Small intestine (tissue), 7 donors: Measurements from ENCODE around the gene PEX5L. TPM values are rescaled to one million over a fixed set of nuclear protein-coding genes. Genes with fewer than 3 reads are reported as not detected.
"Not testable (repeated sequence)": the region's sequence is repeated elsewhere in the genome, so short reads cannot be mapped to it uniquely, and the experiment has no call there.

ENCODE experiments used
- DNase-seq, 2 donors: peaks; one replicate each; pipeline versions ENCODE4 v3.0.0 to v3.0.0-alpha.2; 2013
- FAIRE-seq: peaks from 2 replicates; lab custom pipeline; 2012; peaks lifted over from hg19 to GRCh38; lab: Jason Lieb, UNC
- H3K27ac ChIP-seq, 3 donors: one replicate each; pipeline ENCODE4 v1.5.1; 2013; ENCODE audit warnings: low read length in 2 of 3, mild to moderate bottlenecking in 2 of 3, control low read depth in 1 of 3, inconsistent platforms in 1 of 3, low read depth in 1 of 3, moderate library complexity in 1 of 3
- H3K27me3 ChIP-seq, 3 donors: one replicate each; pipeline ENCODE4 v1.6.1; 2013; ENCODE audit warnings: low read length in 3 of 3, inconsistent platforms in 1 of 3; ENCODE audit not compliant: control insufficient read depth in 3 of 3, insufficient read depth in 3 of 3
- H3K36me3 ChIP-seq, 3 donors: one replicate each; pipeline ENCODE4 v1.6.1; 2013; ENCODE audit warnings: low read length in 3 of 3, inconsistent platforms in 1 of 3, low read depth in 1 of 3, mild to moderate bottlenecking in 1 of 3, moderate library complexity in 1 of 3; ENCODE audit not compliant: control insufficient read depth in 3 of 3, insufficient read depth in 2 of 3
- H3K4me1 ChIP-seq, 3 donors: one replicate each; pipeline ENCODE4 v1.6.1; 2013; ENCODE audit warnings: low read length in 2 of 3, inconsistent platforms in 1 of 3, low read depth in 1 of 3, mild to moderate bottlenecking in 1 of 3, moderate library complexity in 1 of 3; ENCODE audit not compliant: control insufficient read depth in 3 of 3, insufficient read depth in 2 of 3
- H3K4me3 ChIP-seq, 3 donors: one replicate each; pipeline ENCODE4 v1.5.1; 2013; ENCODE audit warnings: low read length in 3 of 3, control low read depth in 1 of 3, inconsistent platforms in 1 of 3, low read depth in 1 of 3, mild to moderate bottlenecking in 1 of 3, moderate library complexity in 1 of 3
- H3K9me3 ChIP-seq, 2 donors: one replicate each; pipeline ENCODE4 v1.6.1; 2013; ENCODE audit warnings: low read depth in 1 of 2, low read length in 1 of 2; ENCODE audit not compliant: control insufficient read depth in 2 of 2, insufficient read depth in 1 of 2
- WGBS, 3 donors: extraction: QIAGEN DNeasy Blood & Tissue Kit; methylation state at CpG; one replicate each; pipeline ENCODE4 v1.1.7; 2013; 5-methylcytosine and 5-hydroxymethylcytosine counted together
- polyA plus RNA-seq, 4 donors: library from polyadenylated mRNA; stranded (reverse) in 3 of 4; unstranded in 1 of 4; fragments of 200-250 nt in 3 of 4; fragments of 120-200 nt in 1 of 4; gene quantifications; one replicate each; pipeline versions ENCODE4 v1.2.1 to v1.2.3, GENCODE V29; 2013
- donor health status: healthy with polysubstance abuse.
- donor health status: control.
- donor health status: control.
- donor health status: Bipolar disorder and iron deficiency.
- donor health status: healthy.

Gene PEX5L
- polyA plus RNA-seq, 4 donors: 0.07 to 0.81 (median 0.21) TPM; not detected in 1

DNA sequence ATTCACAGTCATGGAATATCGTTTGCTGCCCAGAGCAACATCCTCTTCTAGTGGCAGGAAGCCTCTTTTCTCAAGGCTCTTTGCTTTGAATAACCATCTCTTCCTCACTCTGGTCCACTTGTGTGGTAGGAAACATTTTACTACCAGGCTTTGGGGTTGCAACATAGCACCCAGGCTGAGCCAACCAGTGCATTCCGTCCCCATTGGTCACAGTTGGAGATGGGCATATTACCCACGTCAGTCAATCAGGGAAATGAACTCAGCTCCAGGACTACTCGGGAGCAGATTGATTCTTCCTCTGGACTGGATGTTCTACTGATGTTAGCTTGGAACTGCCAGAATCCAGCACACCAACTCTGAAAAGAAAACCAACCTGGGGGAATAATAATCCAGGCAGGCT lies 4.2 kb upstream of the PEX5L start:
- Histone ChIP-seq H3K9me3 (no peaks in the 10 kb centered on the region), H3K36me3 (no peaks in the 10 kb centered on the region), H3K27me3 (peaks cover 3 to 14% (median 10%) of the 10 kb centered on the region in 3 donors), H3K4me1 (no peaks in the 10 kb centered on the region), H3K27ac (no peak overlapping the region), H3K4me3 (no peak overlapping the region)
- DNase-seq (no peak), FAIRE-seq (no peak)
- WGBS, 3 donors: 65 to 76% (median 68%) methylated on average over 4 of the region's 4 CpGs

DNA sequence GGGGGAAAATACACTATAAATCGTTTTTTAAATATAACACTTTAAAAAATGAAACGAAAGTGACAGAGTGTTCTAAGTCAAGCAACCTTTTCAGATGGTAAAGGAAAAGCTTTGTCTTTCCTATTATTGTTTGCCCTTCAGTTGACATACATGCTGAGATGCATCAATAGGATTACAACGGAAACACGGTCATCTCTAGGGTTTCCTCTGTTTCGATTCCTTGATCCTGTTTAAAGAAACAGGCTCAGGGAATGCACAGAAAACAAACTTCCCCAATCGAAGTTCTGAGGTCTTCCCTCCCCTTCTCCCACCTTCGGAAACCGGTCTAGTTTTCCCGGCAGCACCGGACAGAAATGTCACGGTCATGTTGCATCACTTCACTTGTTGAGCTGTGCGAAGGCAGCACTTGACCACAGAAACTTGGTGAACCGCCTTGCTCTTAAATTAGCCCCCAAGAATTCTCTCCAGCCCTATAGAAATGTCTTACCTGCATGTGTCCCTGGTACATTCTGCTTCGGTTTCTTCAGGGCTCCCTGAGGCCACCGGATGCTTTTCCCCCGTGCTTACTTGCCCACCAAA lies 556 bp downstream of the PEX5L start:
- WGBS, 3 donors: 4 to 10% (median 10%) methylated on average over 16 of the region's 16 CpGs
- FAIRE-seq: no peak

DNA sequence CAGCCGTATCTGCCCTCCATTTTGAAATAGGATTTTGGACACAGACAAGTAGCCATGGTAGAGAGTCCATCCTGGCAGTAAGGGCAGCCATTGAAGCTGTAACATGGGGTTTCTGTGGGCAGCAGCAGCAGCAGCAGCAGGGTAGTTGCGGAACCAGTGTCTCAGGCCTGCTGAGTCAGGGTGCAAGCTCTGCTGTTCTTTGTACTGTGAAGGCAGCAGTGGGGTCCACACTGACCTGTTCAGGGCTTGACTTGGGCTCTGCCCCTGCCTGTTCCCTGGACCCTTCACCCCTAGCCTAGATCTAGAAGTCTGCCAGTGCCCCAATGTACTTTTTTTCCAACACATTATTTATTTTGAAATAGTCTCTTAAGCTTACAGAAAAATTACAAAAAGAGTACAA lies 9.7 kb downstream of the PEX5L start:
- FAIRE-seq: no peak
- H3K36me3 ChIP-seq: no peaks in the 10 kb centered on the region
- 80 to 93% (median 90%) methylated on average over 2 of the region's 2 CpGs for WGBS, 3 donors
- no peaks in the 10 kb centered on the region for H3K9me3 ChIP-seq
- H3K4me1 ChIP-seq: no peaks in the 10 kb centered on the region
- H3K27me3 ChIP-seq: no peaks in the 10 kb centered on the region
- no peak overlapping the region for H3K4me3 ChIP-seq
- H3K27ac ChIP-seq: no peak overlapping the region
- DNase-seq: no peak

More for the DNA sequence above, 556 bp downstream of the PEX5L start:
- H3K27me3 ChIP-seq: peaks cover 3 to 17% (median 15%) of the 10 kb centered on the region in 3 donors
- H3K4me1 ChIP-seq: no peaks in the 10 kb centered on the region
- DNase-seq: no peak
- no peak overlapping the region for H3K27ac ChIP-seq
- H3K9me3 ChIP-seq: no peaks in the 10 kb centered on the region
- peak overlapping the region in 1 of 3 donors; percentile 18 for H3K4me3 ChIP-seq
- H3K36me3 ChIP-seq: no peaks in the 10 kb centered on the region

DNA sequence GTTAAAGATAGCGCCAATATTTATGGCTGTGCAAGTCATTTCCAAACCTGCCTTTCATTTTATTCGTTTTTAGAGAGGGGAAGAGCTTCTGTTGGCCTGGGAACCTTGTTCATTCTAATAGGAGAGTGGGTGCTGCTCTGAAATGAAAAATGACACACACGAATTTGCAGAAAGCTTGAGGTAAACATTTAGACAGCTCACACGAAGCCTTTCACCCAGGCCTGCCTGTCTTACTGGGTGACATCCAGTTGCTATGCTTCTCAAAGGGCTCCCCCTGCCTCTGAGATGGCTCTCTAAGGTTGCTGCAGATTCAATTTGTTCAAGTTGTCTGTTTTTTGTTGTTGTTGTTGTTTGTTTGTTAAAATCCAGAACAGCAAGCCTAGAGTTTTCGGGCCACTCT lies 18.2 kb downstream of the PEX5L start:
- no peak overlapping the region for H3K27ac ChIP-seq
- 45 to 60% (median 50%) methylated on average over 5 of the region's 5 CpGs for WGBS, 3 donors
- no peaks in the 10 kb centered on the region for H3K9me3 ChIP-seq
- no peaks in the 10 kb centered on the region for H3K36me3 ChIP-seq
- no peaks in the 10 kb centered on the region for H3K27me3 ChIP-seq
- H3K4me3 ChIP-seq: no peak overlapping the region
- DNase-seq (no peak), FAIRE-seq (no peak)
- no peaks in the 10 kb centered on the region for H3K4me1 ChIP-seq

DNA sequence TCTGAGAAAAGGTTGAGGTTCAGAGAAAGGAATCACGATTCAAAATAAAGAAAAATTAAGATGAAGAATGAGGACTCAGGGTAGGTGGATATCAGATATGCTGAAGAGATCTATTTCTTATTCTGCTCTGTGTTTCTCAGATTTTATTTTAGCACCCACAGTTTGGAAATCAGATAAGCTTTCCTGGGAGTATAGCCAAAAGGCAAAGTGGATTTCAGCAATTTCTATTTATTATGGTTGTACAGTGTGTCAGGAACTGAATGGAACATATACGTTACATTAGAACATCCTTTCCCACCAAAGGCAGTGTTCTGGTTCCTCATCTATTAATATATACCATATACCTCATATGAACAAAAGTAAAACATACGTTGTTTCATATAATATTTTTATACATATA lies 18.9 kb downstream of the PEX5L start:
- Histone ChIP-seq H3K4me1 (no peaks in the 10 kb centered on the region), H3K9me3 (no peaks in the 10 kb centered on the region), H3K4me3 (no peak overlapping the region), H3K27me3 (no peaks in the 10 kb centered on the region), H3K27ac (no peak overlapping the region), H3K36me3 (no peaks in the 10 kb centered on the region)
- 70 to 79% (median 78%) methylated on average over 3 of the region's 3 CpGs for WGBS, 3 donors
- DNase-seq (no peak), FAIRE-seq (no peak)

DNA sequence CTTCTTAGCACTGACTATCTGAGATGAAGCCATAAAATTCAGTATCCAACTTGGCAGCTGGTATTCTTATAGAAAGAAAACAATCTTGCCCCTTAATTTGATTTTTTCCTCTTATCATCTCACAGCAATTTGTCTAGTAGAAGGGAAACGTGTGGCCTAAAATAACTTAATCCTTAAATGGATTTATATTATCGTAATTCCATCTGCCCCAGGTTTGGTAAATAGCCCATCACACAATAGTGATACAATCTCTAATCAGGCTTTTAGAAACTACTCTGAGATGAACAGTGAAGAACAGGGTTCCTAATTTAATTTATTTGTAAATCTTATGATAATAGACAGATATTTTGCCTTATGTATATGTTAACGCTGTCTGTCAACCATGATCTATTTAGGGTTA lies 24.8 kb downstream of the PEX5L start:
- no peaks in the 10 kb centered on the region for H3K4me1 ChIP-seq
- WGBS, 3 donors: 43 to 64% (median 53%) methylated on average over 3 of the region's 3 CpGs
- no peak overlapping the region for H3K4me3 ChIP-seq
- no peaks in the 10 kb centered on the region for H3K27me3 ChIP-seq
- no peak for FAIRE-seq
- no peak overlapping the region for H3K27ac ChIP-seq
- DNase-seq: no peak
- no peaks in the 10 kb centered on the region for H3K36me3 ChIP-seq
- peaks cover 0 to 11% of the 10 kb centered on the region in 2 donors for H3K9me3 ChIP-seq

DNA sequence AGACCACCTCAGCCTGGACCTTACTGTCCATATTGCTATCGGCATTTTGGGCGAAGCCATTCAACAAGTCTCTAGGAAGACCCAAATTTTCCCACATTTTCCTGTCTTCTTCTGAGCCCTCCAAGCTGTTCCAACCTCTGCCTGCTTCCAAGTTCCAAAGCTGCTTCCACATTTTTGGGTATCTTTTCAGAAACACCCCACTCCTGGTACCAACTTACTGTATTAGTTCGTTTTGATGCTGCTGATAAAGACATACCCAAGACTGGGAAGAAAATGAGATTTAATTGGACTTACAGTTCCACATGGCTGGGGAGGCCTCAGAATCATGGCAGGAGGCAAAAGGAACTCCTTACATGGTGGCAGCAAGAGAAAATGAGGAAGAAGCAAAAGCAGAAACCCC lies 28.4 kb downstream of the PEX5L start:
- not testable (repeated sequence) for H3K27ac ChIP-seq, H3K4me3 ChIP-seq, FAIRE-seq, H3K27me3 ChIP-seq, DNase-seq, H3K4me1 ChIP-seq, H3K36me3 ChIP-seq
- WGBS, 3 donors: 83 to 88% (median 85%) methylated on average over 3 of the region's 3 CpGs
- peaks cover 0 to 11% of the 10 kb centered on the region in 2 donors for H3K9me3 ChIP-seq

DNA sequence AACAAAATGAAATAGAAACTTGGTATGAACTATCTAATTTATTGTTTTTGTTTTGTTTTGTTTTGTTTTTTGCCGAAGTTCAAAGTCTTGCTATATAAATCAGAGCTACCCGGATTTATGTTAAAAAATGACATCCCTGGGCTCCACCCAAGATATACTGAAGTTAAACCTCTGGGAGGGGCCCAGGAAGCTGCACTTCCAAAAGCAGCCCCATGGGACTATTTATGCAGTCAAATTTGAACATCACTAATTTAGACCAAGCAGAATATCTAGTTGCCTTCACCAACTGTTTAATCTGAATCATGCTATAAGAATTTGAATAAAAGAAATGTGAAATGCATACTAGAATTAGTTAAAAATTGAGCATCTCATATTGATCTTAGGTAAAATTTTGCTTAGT lies 32.2 kb downstream of the PEX5L start:
- no peaks in the 10 kb centered on the region for H3K4me1 ChIP-seq
- no peak overlapping the region for H3K4me3 ChIP-seq
- FAIRE-seq (no peak), DNase-seq (no peak)
- peaks cover 0 to 11% of the 10 kb centered on the region in 2 donors for H3K9me3 ChIP-seq
- H3K27ac ChIP-seq: no peak overlapping the region
- H3K27me3 ChIP-seq: no peaks in the 10 kb centered on the region
- no peaks in the 10 kb centered on the region for H3K36me3 ChIP-seq
- WGBS, 3 donors: 70 to 83% (median 82%) methylated on average over 2 of the region's 2 CpGs

DNA sequence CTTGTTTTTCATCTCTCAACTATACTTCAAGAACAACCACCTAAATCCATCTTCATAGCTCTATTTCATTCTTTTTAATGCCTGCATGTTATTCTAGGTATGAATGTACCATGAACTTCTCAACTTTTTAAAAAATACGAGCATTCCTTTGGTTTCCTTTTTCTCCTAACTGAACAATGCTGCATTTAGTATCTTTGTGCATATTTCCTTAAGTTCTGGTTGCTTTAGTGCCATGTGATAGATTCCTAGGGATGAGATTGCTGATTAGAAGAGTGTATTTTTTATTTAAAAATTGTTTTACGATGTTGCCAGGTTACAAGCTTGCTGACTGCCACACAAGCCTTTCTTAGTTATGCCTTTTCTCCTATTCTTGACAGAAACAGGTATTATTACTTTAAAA lies 34.7 kb downstream of the PEX5L start:
- Histone ChIP-seq H3K4me3 (no peak overlapping the region), H3K4me1 (no peaks in the 10 kb centered on the region), H3K27ac (no peak overlapping the region), H3K27me3 (no peaks in the 10 kb centered on the region), H3K36me3 (no peaks in the 10 kb centered on the region), H3K9me3 (no peaks in the 10 kb centered on the region)
- no peak for DNase-seq
- 58 to 69% (median 58%) methylated on average over 2 of the region's 2 CpGs for WGBS, 3 donors
- FAIRE-seq: no peak
